Body of pancreas (tissue), 4 donors: ENCODE measurements around the gene SLC7A8.

Source experiments
- CTCF ChIP-seq, 7 experiments: fragments of 450-650 bp in 4 of 7; fragments of 200-600 bp in 3 of 7; sonication (generic) in 3 of 7; IDR thresholded peaks; one replicate each; pipeline ENCODE4 v1.5.1; 2016 to 2019; ENCODE audit warnings: antibody characterized with exemption in 7 of 7
- POLR2A ChIP-seq, 3 donors: fragments of 450-650 bp; IDR thresholded peaks; one replicate each; pipeline ENCODE4 v1.6.1; 2016; ENCODE audit warnings: antibody characterized with exemption in 3 of 3, mild to moderate bottlenecking in 2 of 3

GRCh38 chr14:23209651-23210423 lies 26.4 kb upstream of the SLC7A8 start:
- TF ChIP-seq POLR2A (IDR thresholded peaks at IDR 0.05) = no peak
- TF ChIP-seq CTCF (IDR thresholded peaks at IDR 0.05) = no peak
